ENCODE measurements around the gene KCNJ18.
"Not testable (repeated sequence)": the region's sequence is repeated elsewhere in the genome, so short reads cannot be mapped to it uniquely, and the experiment has no call there.

KCNJ18 gene

GRCh38 chr17:21685061-21685795, 7.1 kb upstream of the KCNJ18 start:
- not testable (repeated sequence) for DNase-seq (ENCODE audit: low read depth)

- DNase-seq (ENCODE audit: low read depth): no peak
Observed at GRCh38 chr17:21686165-21687015, 5.9 kb upstream of the KCNJ18 start.

DNA sequence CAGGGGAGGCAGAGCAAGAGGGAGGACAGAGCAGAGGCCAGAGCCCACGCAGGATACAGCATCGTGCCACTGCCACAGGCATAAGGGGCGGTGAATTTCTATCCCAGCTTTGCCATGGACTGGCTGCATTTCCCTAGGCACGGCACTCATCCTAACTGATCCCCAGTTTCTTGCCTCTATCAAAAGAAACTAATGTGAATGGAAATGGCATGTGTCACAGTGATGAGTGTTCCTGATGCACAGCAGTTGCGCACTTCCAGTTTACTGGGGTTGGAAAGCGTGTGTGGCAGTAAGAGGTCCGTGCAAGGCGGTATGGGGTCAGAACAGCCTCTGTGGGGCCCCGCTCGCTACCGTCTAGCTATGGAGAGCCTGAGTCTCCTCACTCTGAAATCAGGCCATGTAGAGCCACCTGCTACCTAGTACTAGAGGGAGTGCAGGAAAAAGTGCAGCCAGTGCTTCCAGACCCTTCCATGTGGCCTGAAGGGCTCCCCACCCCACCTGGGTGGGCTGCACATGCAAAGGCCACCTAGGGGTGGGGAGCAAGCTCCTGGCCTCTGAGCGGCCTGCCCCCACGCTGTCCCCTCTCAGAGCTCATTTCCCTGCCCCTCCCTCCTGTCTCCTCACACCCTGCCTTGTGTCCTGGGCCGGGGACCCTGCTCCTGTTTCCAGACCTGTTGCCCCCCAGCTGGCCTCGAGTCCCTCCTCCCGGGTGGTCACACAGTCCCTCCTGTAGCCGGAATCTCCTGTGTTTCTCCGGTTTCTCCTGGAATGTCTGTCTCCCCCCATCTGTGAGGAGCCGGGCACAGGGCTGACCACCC, 5.0 kb upstream of the KCNJ18 start:
- DNase-seq (ENCODE audit: low read depth): no peak

GRCh38 chr17:21688293-21688949, 3.9 kb upstream of the KCNJ18 start:
- DNase-seq (ENCODE audit: low read depth): no peak

- peak; percentile 90 for DNase-seq (ENCODE audit: low read depth)
Observed at GRCh38 chr17:21689604-21690003, 2.7 kb upstream of the KCNJ18 start.

DNA sequence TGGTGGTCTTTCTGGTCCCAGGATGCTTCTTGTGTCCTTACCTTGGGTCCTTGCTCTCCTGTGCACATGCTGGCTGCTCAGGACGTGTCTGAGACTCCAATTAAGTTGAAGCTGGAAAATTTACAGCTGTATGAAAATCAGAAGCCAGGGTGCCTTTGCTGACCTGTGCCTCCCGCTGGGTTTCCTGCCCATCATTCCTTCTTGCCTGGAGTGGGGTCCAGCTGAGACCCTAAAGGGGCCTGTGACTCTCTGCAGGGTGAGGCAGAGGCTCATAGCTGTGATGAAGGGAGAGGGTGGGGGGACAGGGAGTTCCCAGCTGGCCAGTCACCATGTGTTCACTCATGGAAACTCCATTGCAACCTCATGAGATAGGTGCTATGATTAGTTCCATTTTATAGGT, 1.5 kb upstream of the KCNJ18 start:
- DNase-seq (ENCODE audit: low read depth): not testable (repeated sequence)

- not testable (repeated sequence) for DNase-seq (ENCODE audit: low read depth)
Observed at GRCh38 chr17:21691481-21691880, 842 bp upstream of the KCNJ18 start.

GRCh38 chr17:21692704-21693065, 362 bp downstream of the KCNJ18 start:
- DNase-seq (ENCODE audit: low read depth): not testable (repeated sequence)

DNA sequence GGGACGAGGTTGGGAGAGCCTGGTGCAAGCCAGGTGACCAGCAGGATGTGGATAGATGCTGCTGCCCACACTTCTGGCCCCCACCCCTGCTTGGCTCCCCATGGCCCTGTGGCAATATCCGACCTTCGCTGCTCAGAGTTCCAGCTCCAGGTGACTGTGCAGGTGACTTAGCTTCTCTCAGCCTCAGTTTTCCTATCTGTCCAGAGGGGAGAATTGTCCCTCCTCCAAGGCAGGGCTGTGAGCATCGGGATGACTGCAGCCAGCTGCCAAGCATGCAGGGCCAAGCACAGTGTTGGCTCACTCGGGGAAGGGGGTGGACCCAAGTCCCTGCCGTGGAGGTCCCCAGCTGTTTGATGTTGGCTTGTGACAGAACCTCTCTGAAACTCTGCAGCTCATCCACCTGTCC, 1.1 kb downstream of the KCNJ18 start:
- not testable (repeated sequence) for DNase-seq (ENCODE audit: low read depth)

- DNase-seq (ENCODE audit: low read depth): not testable (repeated sequence)
Observed at GRCh38 chr17:21693937-21694336, 1.6 kb downstream of the KCNJ18 start.

GRCh38 chr17:21696227-21696626, 3.9 kb downstream of the KCNJ18 start:
- not testable (repeated sequence) for DNase-seq (ENCODE audit: low read depth)

DNA sequence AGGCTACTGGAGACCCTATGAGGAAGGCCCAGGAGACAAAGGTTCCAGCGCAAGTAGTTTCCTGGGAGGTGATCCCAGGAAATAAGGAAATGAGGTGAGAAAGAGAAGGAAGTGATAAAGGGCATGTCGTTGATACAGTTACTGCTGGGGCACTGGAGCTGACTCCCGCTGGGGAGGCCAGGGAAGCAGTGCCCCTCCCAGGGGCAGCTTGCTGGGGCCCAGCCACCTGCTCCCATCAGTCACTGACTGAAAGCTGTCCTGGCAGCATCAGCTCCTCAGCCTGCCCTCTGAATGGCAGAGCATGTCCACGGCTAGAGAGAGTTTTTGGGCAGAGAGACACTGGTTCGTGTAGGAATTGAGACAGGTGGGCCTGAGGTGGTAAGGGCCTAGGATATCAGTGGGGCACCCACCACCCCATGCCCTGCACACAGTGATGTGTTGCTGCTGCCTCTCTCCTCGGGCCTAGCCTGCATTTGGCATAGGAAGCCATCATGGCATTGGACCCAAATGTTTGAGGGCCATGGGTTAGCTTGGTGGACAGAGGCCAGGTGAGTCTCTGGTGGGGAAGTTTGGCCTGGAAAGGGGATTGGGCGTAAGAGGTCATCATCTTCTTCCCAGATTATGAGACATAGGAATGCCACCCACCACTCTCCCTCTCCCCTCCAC, 4.7 kb downstream of the KCNJ18 start:
- DNase-seq (ENCODE audit: low read depth): not testable (repeated sequence)

DNA sequence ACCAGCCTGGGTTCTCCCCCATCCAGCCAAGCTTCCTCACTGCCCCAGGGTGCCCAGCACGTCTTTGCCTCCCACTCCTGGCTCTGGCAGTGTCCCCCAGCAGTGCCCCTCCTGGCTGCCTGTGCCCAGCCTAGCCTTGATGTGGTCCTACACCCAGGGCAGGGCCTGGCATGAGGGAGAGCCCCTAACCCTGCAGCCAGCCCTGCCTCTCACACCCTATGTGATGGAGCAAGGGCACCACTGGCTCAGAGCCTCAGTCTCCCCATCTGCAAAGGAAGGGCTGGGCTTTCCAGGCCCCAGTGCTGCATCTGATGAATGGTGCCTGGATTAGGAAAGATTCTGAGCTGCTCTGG, 5.2 kb downstream of the KCNJ18 start:
- not testable (repeated sequence) for DNase-seq (ENCODE audit: low read depth)

GRCh38 chr17:21698437-21699075, 6.2 kb downstream of the KCNJ18 start:
- not testable (repeated sequence) for DNase-seq (ENCODE audit: low read depth)

- not testable (repeated sequence) for DNase-seq (ENCODE audit: low read depth)
Observed at GRCh38 chr17:21699124-21699523, 6.8 kb downstream of the KCNJ18 start.

GRCh38 chr17:21699573-21700236, 7.4 kb downstream of the KCNJ18 start:
- not testable (repeated sequence) for DNase-seq (ENCODE audit: low read depth)

GRCh38 chr17:21701090-21701489, 8.8 kb downstream of the KCNJ18 start:
- not testable (repeated sequence) for DNase-seq (ENCODE audit: low read depth)

DNA sequence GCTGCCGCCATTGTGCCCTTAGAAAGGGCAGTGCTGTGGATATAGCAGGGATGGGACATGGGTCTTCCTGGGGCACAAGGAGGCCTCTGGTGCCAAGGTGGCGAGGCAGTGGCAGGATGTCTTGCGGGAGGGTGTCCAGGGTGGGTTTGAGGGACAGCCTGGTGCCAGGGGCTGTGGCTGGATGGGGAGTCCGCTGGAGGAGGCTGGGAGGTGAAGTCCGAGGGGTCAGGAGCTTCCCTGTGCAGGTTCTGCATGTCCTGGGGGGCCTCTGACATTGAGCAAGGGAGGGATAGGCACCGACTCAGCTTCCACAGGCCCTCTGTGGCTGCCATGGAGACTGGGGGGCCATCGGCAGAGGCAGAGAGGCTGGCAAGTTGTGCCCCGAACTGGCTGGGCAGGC, 9.7 kb downstream of the KCNJ18 start:
- DNase-seq (ENCODE audit: low read depth): not testable (repeated sequence)

DNA sequence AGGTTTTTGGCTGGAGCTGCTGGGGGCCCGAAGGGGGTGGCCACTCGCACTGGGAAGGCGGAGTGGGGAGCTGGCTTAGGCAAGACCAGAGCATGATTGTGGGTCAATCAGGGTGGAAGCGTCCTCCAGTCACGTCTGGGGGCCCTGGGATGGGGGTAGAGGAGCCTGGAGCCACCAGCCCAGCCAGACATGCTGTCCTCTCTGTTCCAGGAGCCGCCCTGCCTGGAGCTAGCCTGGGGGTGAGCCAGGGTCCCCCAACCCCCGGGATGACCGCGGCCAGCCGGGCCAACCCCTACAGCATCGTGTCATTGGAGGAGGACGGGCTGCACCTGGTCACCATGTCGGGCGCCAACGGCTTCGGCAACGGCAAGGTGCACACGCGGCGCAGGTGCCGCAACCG, 10.2 kb downstream of the KCNJ18 start:
- not testable (repeated sequence) for DNase-seq (ENCODE audit: low read depth)

GRCh38 chr17:21702940-21703640, 10.8 kb downstream of the KCNJ18 start:
- DNase-seq (ENCODE audit: low read depth): not testable (repeated sequence)
